ENCODE results near the gene HSD17B4. TPM values are rescaled to one million over a fixed set of nuclear protein-coding genes. Genes with fewer than 3 reads are reported as not detected.
"Not testable (repeated sequence)": the region's sequence is repeated elsewhere in the genome, so short reads cannot be mapped to it uniquely, and the experiment has no call there.

The HSD17B4 gene
- polyA plus RNA-seq, 1 donor, result 135 TPM

DNA sequence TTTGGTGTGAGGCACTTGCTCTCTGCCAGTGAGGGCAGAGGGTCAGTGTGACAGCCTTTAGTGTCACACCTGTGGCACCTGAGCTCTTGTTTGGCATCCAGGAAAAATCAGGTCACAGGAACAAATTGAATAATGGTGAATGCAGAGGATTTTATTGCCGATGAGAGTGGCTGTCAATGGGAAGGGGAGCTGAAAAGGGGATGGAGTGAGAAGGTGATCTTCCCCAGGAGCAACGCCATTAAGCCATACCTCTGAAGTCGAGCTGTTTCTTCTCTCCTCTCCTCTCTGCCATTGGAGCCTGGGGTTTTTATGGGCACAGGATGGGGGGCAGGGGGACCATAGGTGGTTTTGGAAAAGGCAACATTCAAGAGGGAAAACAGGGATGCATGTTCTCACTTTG, 2.4 kb upstream of the HSD17B4 start:
- H3K27ac ChIP-seq (ENCODE audit: low read length), result no peak overlapping the region
- peaks cover 5% of the 10 kb centered on the region for H3K4me1 ChIP-seq (ENCODE audit: control insufficient read depth, insufficient read depth, low read length)
- DNase-seq, result no peak
- no peaks in the 10 kb centered on the region for H3K36me3 ChIP-seq (ENCODE audit: control insufficient read depth, insufficient read depth, low read length)
- H3K4me3 ChIP-seq (ENCODE audit: low read length), result no peak overlapping the region
- no peaks in the 10 kb centered on the region for H3K27me3 ChIP-seq (ENCODE audit: control insufficient read depth, insufficient read depth, low read length)
- peaks cover 7% of the 10 kb centered on the region for H3K9me3 ChIP-seq (ENCODE audit: control insufficient read depth, low read depth, low read length)
- 100% methylated on average over 1 of the region's 3 CpGs for WGBS (ENCODE audit: insufficient coverage, low lambda C conversion rate)

DNA sequence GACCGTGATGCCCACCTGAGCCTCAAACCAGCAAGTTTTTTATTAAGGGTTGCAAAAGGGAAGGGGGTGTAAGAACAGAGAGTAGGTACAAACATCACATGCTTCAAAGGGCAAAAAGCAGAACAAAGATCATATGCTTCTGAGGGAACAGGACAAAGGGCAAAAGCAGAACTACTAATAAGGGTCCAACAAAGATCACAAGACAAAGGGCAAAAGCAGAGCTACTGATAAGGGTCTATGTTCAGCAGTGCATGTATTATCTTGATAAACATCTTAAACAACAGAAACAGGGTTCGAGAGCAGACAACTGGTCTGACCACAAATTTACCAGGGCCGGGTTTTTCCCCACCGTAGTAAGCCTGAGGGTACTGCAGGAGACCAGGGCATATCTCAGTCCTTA, 1.7 kb upstream of the HSD17B4 start:
- not testable (repeated sequence) for H3K4me3 ChIP-seq (ENCODE audit: low read length); H3K4me1 ChIP-seq (ENCODE audit: control insufficient read depth, insufficient read depth, low read length); H3K27me3 ChIP-seq (ENCODE audit: control insufficient read depth, insufficient read depth, low read length); DNase-seq; H3K9me3 ChIP-seq (ENCODE audit: control insufficient read depth, low read depth, low read length); H3K36me3 ChIP-seq (ENCODE audit: control insufficient read depth, insufficient read depth, low read length); H3K27ac ChIP-seq (ENCODE audit: low read length)
- no CpG with 5 or more reads among the region's 4 CpGs for WGBS (ENCODE audit: insufficient coverage, low lambda C conversion rate)

DNA sequence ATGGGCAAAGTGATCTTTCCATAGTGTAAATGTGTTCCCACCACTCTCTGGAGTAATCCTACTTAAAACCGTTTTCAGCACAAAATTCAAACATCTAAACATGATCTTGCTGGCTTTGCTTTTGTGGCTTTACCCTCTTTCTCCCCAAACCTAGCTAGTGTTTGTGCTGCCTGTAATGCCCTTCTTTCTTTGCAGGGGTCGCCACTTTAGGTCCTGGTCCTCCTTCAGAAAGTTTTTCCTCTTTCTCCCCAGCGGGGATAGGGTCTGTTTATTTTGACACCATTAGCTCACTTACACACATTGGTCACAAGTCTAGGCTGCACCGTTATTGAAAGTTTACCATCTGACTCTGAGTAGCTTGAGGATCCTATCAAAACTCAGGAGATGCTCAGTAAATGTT, 736 bp upstream of the HSD17B4 start:
- Histone ChIP-seq H3K27ac (ENCODE audit: low read length) (no peak overlapping the region), H3K4me3 (ENCODE audit: low read length) (no peak overlapping the region)
- WGBS (ENCODE audit: insufficient coverage, low lambda C conversion rate), result 100% methylated on average over 2 of the region's 4 CpGs

DNA sequence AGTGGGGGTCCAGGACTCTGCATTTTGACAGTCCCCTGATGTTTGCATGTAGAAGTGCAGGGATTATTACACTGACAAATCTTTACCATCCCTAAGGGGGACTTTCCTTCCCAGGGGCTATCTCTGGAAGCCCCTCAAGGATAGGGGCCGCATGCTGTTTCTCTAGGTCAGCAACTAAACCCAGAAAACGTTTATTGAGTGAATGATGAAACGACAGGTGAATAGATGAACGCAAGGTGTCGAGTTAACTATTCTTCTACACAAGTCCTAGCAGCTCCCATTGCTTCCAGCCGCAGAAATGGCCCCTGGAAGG, 281 bp upstream of the HSD17B4 start:
- Histone ChIP-seq H3K27ac (ENCODE audit: low read length) (peak overlapping the region; percentile 93), H3K9me3 (ENCODE audit: control insufficient read depth, low read depth, low read length) (peaks cover 7% of the 10 kb centered on the region), H3K27me3 (ENCODE audit: control insufficient read depth, insufficient read depth, low read length) (no peaks in the 10 kb centered on the region), H3K36me3 (ENCODE audit: control insufficient read depth, insufficient read depth, low read length) (peaks cover 2% of the 10 kb centered on the region), H3K4me3 (ENCODE audit: low read length) (peak overlapping the region; percentile 78), H3K4me1 (ENCODE audit: control insufficient read depth, insufficient read depth, low read length) (peaks cover 5% of the 10 kb centered on the region)
- WGBS (ENCODE audit: insufficient coverage, low lambda C conversion rate), result no CpG with 5 or more reads among the region's 6 CpGs
- no peak for DNase-seq

More for the DNA sequence above, 736 bp upstream of the HSD17B4 start:
- Histone ChIP-seq H3K36me3 (ENCODE audit: control insufficient read depth, insufficient read depth, low read length) (no peaks in the 10 kb centered on the region), H3K27me3 (ENCODE audit: control insufficient read depth, insufficient read depth, low read length) (no peaks in the 10 kb centered on the region), H3K9me3 (ENCODE audit: control insufficient read depth, low read depth, low read length) (peaks cover 7% of the 10 kb centered on the region), H3K4me1 (ENCODE audit: control insufficient read depth, insufficient read depth, low read length) (peaks cover 5% of the 10 kb centered on the region)
- DNase-seq, result no peak

DNA sequence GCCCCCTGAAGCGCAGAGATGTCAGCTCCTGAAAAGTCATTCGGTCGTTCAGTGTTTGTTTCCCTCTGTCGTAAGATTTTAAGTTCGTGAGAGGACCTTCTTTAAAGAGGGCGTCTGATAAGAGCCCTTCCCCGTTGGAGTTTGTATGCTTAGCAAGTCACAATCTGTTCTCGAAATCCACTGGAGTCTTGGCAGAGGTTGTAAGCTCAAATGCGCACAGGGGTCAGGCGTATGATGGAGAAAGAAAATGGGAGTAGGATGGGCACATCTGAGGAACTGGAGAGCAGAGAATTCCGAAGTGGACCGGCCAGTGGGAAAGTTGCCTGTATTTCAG, 710 bp downstream of the HSD17B4 start:
- H3K4me3 ChIP-seq (ENCODE audit: low read length), result peak overlapping the region; percentile 78
- no peaks in the 10 kb centered on the region for H3K27me3 ChIP-seq (ENCODE audit: control insufficient read depth, insufficient read depth, low read length)
- peak overlapping the region; percentile 93 for H3K27ac ChIP-seq (ENCODE audit: low read length)
- 0% methylated on average over 2 of the region's 12 CpGs for WGBS (ENCODE audit: insufficient coverage, low lambda C conversion rate)
- H3K36me3 ChIP-seq (ENCODE audit: control insufficient read depth, insufficient read depth, low read length), result peaks cover 6% of the 10 kb centered on the region
- peaks cover 5% of the 10 kb centered on the region for H3K4me1 ChIP-seq (ENCODE audit: control insufficient read depth, insufficient read depth, low read length)
- DNase-seq, result no peak
- peaks cover 7% of the 10 kb centered on the region for H3K9me3 ChIP-seq (ENCODE audit: control insufficient read depth, low read depth, low read length)

DNA sequence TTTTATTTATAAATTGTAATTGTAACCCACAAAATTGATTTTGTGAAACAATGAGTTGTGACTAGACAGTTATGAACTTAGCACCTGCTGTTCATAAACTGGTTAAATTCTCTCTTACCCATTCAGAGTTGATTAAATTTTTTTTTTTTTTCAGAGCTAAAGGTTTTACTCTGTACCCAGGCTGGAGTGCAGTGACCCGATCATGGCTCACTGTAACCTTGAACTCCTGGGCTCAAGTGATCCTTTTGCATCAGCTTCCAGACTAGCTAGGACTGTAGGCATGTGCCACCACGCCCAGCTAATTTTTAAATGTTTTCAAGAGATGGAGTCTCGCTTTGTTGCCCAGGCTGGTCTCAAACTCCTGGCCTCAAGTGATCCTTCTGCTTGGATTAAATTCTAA, 1.9 kb downstream of the HSD17B4 start:
- H3K27me3 ChIP-seq (ENCODE audit: control insufficient read depth, insufficient read depth, low read length), result no peaks in the 10 kb centered on the region
- no peak overlapping the region for H3K27ac ChIP-seq (ENCODE audit: low read length)
- H3K36me3 ChIP-seq (ENCODE audit: control insufficient read depth, insufficient read depth, low read length), result peaks cover 6% of the 10 kb centered on the region
- peaks cover 5% of the 10 kb centered on the region for H3K4me1 ChIP-seq (ENCODE audit: control insufficient read depth, insufficient read depth, low read length)
- H3K9me3 ChIP-seq (ENCODE audit: control insufficient read depth, low read depth, low read length), result peaks cover 7% of the 10 kb centered on the region
- no peak overlapping the region for H3K4me3 ChIP-seq (ENCODE audit: low read length)
- no CpG with 5 or more reads among the region's 3 CpGs for WGBS (ENCODE audit: insufficient coverage, low lambda C conversion rate)
- no peak for DNase-seq

DNA sequence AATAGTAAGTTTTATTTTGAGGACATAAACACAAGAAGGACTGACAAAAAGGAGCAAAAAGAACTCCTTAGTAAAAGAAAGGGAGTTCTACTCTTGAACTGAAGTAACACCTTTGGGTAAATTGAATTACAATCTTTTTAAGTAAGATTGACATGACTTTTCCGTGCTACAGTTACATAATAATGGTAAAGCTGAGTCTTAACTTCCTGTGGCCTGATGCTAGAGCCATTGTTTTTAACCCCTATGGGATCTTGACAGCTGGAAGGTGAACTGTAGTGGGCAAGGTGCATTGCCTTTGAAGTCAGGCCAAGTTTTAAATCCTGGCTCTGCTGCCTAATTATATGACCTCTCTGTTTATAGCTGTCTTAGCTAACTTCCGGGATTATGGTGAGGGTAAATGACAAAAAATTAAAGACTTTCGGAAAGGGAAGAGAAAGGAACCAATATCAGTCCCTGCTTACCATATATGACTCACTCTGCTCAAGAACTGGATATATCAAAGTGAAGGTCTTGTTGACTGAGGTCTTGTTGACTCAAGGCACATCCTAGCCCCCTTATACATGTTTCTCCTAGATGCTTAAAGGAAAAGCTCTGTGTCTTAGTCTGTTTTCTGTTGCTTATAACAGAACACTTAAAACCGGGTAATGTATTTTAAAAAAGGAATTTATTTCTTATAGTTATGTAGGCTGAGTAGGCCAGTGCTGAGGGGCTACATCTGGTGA, 6.8 kb downstream of the HSD17B4 start:
- no peak for DNase-seq
- Histone ChIP-seq H3K4me1 (ENCODE audit: control insufficient read depth, insufficient read depth, low read length) (peaks cover 3% of the 10 kb centered on the region), H3K27me3 (ENCODE audit: control insufficient read depth, insufficient read depth, low read length) (no peaks in the 10 kb centered on the region), H3K9me3 (ENCODE audit: control insufficient read depth, low read depth, low read length) (no peaks in the 10 kb centered on the region), H3K27ac (ENCODE audit: low read length) (no peak overlapping the region), H3K36me3 (ENCODE audit: control insufficient read depth, insufficient read depth, low read length) (peaks cover 12% of the 10 kb centered on the region), H3K4me3 (ENCODE audit: low read length) (no peak overlapping the region)
- WGBS (ENCODE audit: insufficient coverage, low lambda C conversion rate), result 86% methylated on average over 1 of the region's 4 CpGs

DNA sequence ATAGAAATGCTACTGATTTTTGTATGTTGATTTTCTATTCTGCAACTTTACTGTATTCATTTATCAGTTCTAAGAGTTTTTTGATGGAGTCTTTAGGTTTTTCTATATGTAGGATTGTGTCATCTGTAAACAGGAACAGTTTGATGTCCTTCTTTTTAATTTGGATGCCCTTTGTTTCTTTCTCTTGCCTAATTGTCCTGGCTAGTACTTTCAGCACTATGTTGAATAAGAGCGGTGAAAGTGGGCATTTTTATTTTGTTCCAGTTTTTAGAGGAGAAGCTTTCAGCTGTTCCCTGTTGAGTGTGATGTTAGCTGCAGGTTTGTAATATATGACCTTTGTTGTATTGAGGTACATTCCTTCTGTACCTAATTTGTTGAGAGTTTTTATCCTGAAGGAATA, 13.3 kb downstream of the HSD17B4 start:
- peaks cover 20% of the 10 kb centered on the region for H3K9me3 ChIP-seq (ENCODE audit: control insufficient read depth, low read depth, low read length)
- DNase-seq, result no peak
- WGBS (ENCODE audit: insufficient coverage, low lambda C conversion rate), result no CpG with 5 or more reads among the region's 1 CpG
- H3K36me3 ChIP-seq (ENCODE audit: control insufficient read depth, insufficient read depth, low read length), result peaks cover 10% of the 10 kb centered on the region
- no peaks in the 10 kb centered on the region for H3K27me3 ChIP-seq (ENCODE audit: control insufficient read depth, insufficient read depth, low read length)
- no peak overlapping the region for H3K27ac ChIP-seq (ENCODE audit: low read length)
- no peaks in the 10 kb centered on the region for H3K4me1 ChIP-seq (ENCODE audit: control insufficient read depth, insufficient read depth, low read length)
- H3K4me3 ChIP-seq (ENCODE audit: low read length), result no peak overlapping the region

DNA sequence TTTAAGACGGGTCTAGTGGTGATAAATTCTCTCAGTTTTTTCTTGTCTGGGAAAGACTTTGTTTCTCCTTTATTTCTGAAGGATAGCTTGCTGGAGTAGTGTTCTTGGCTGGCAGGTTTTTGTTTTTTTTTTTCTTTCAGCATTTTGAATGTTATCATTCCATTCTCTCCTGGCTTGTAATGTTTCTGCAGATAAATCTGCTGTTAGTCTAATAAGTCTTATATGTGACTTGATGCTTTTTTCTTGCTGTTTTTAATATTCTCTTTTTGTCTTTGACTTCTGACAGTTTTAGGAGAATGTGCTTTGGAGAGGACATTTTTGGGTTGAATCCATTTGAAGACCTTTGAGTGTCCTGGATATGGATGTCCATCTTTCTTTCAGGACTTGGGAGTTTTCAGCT, 16.0 kb downstream of the HSD17B4 start:
- H3K4me1 ChIP-seq (ENCODE audit: control insufficient read depth, insufficient read depth, low read length), result no peaks in the 10 kb centered on the region
- peaks cover 8% of the 10 kb centered on the region for H3K36me3 ChIP-seq (ENCODE audit: control insufficient read depth, insufficient read depth, low read length)
- peak in 1 of 2 donors; percentile 17 for DNase-seq
- peaks cover 20% of the 10 kb centered on the region for H3K9me3 ChIP-seq (ENCODE audit: control insufficient read depth, low read depth, low read length)
- H3K4me3 ChIP-seq (ENCODE audit: low read length), result no peak overlapping the region
- H3K27me3 ChIP-seq (ENCODE audit: control insufficient read depth, insufficient read depth, low read length), result no peaks in the 10 kb centered on the region
- 100% methylated on average over 1 of the region's 1 CpG for WGBS (ENCODE audit: insufficient coverage, low lambda C conversion rate)
- H3K27ac ChIP-seq (ENCODE audit: low read length), result no peak overlapping the region

DNA sequence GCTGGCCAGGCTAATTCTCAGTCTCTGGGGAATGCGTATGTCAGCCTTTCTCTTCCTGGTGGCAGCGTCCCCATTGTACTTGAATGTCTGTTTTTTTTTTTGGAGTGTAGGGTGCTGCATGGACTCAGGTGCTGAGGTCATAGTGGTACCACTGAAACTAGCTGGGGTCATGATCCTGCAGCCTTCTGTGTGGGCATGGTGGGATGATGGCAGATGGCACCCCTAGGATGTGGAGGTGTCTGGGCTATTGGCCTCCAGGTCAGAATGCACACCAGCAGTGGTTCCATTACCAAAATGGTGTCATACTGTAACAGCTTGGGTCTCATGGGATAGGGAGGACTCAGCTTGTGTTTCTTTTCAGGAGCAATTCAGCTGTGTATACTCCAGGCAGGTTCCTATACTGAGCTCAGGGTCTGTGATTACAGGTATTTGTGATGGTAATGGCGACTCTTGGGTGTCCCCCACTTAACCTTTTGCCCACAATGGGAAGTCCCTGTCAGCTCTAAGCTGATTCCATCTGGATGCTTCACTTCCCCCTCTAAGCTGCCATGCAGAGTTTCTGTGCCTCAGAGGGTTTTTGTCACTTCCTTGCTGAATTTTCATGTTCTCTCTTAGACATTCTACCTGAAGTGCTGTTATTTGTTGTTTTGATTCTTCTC, 17.9 kb downstream of the HSD17B4 start:
- no CpG with 5 or more reads among the region's 3 CpGs for WGBS (ENCODE audit: insufficient coverage, low lambda C conversion rate)
- no peak overlapping the region for H3K27ac ChIP-seq (ENCODE audit: low read length)
- no peak for DNase-seq
- H3K9me3 ChIP-seq (ENCODE audit: control insufficient read depth, low read depth, low read length), result peaks cover 20% of the 10 kb centered on the region
- H3K27me3 ChIP-seq (ENCODE audit: control insufficient read depth, insufficient read depth, low read length), result no peaks in the 10 kb centered on the region
- H3K36me3 ChIP-seq (ENCODE audit: control insufficient read depth, insufficient read depth, low read length), result peaks cover 11% of the 10 kb centered on the region
- H3K4me3 ChIP-seq (ENCODE audit: low read length), result no peak overlapping the region
- no peaks in the 10 kb centered on the region for H3K4me1 ChIP-seq (ENCODE audit: control insufficient read depth, insufficient read depth, low read length)
